SK-N-SH (cell line): ENCODE data around the gene ANKRD39. TPM values are rescaled to one million over a fixed set of nuclear protein-coding genes. Genes with fewer than 3 reads are reported as not detected.

Source experiments
- CTCF ChIA-PET: fragments of 300-600, 350-600 bp; formaldehyde crosslinking; extraction: SDS; loops from one replicate; lab custom pipeline; 2021; lab: Yijun Ruan, JAX
- POLR2A ChIA-PET: fragments of 350-600 bp; sonication (Branson Sonifier 250); formaldehyde crosslinking; extraction: SDS; loops from one replicate; lab custom pipeline; 2020; ENCODE audit warnings: antibody characterized with exemption, inconsistent platforms; lab: Yijun Ruan, JAX
- DNase-seq: peaks from one replicate; pipeline ENCODE4 v3.0.0; 2012
- H2AFZ ChIP-seq: fragments of 200-600 bp; sonication (generic); 2 replicates; pipeline ENCODE4 v1.8.1; 2016; ENCODE audit warnings: antibody characterized with exemption, mild to moderate bottlenecking, low read depth
- H3F3A ChIP-seq: fragments of 200-600 bp; sonication (generic); replicated peaks from 2 replicates; pipeline ENCODE3; 2016; ENCODE audit warnings: antibody characterized with exemption, mild to moderate bottlenecking; ENCODE audit not compliant: insufficient read depth
- H3K27ac ChIP-seq, 2 experiments: fragments of 200-500 bp in 1 of 2; fragments of 200-600 bp in 1 of 2; sonication (Bioruptor generic) in 1 of 2; sonication (generic), shearing (Covaris generic) in 1 of 2; 2 replicates each; pipeline versions ENCODE4 v1.5.1 to v1.6.1; 2014 to 2016; ENCODE audit warnings: low read depth in 2 of 2, inconsistent platforms in 1 of 2, low read length in 1 of 2, mild to moderate bottlenecking in 1 of 2, mixed read lengths in 1 of 2
- H3K27me3 ChIP-seq: fragments of 200-600 bp; sonication (generic), shearing (Covaris generic); 2 replicates; pipeline ENCODE4 v1.6.1; 2016; ENCODE audit warnings: mixed run types; ENCODE audit not compliant: insufficient read depth
- H3K36me3 ChIP-seq, 2 experiments: fragments of 200-500 bp in 1 of 2; fragments of 200-600 bp in 1 of 2; sonication (Bioruptor generic) in 1 of 2; sonication (generic) in 1 of 2; replicated peaks in 1 of 2; 2 replicates each; pipeline versions ENCODE3 to v1.5.1; 2014 to 2016; ENCODE audit warnings: low read length in 1 of 2, mild to moderate bottlenecking in 1 of 2; ENCODE audit not compliant: insufficient read depth in 2 of 2, control insufficient read depth in 1 of 2
- H3K4me1 ChIP-seq, 2 experiments: fragments of 200-500 bp in 1 of 2; fragments of 200-600 bp in 1 of 2; sonication (Bioruptor generic) in 1 of 2; sonication (generic), shearing (Covaris generic) in 1 of 2; 2 replicates each; pipeline versions ENCODE4 v1.5.1 to v1.6.1; 2014 to 2016; ENCODE audit warnings: low read depth in 1 of 2, low read length in 1 of 2, mixed run types in 1 of 2; ENCODE audit not compliant: insufficient read depth in 2 of 2, control insufficient read depth in 1 of 2
- H3K4me2 ChIP-seq: fragments of 200-600 bp; sonication (generic), shearing (Covaris generic); 2 replicates; pipeline ENCODE4 v1.6.1; 2017; ENCODE audit warnings: mixed run types
- H3K4me3 ChIP-seq, 2 experiments: fragments of 200-500 bp in 1 of 2; fragments of 200-600 bp in 1 of 2; sonication (Bioruptor generic) in 1 of 2; sonication (generic), shearing (Covaris generic) in 1 of 2; 2 replicates each; pipeline versions ENCODE4 v1.5.1 to v1.8.1; 2014 to 2016; ENCODE audit warnings: low read depth in 2 of 2, inconsistent platforms in 1 of 2, low read length in 1 of 2, mild to moderate bottlenecking in 1 of 2, mixed read lengths in 1 of 2, moderate library complexity in 1 of 2
- H3K79me2 ChIP-seq: fragments of 200-600 bp; sonication (generic); 2 replicates; pipeline ENCODE4 v1.8.1; 2017; ENCODE audit warnings: mild to moderate bottlenecking; ENCODE audit not compliant: insufficient read depth
- H3K9ac ChIP-seq: fragments of 200-600 bp; sonication (generic); 2 replicates; pipeline ENCODE4 v1.6.1; 2017; ENCODE audit warnings: mixed run types
- H3K9me2 ChIP-seq: fragments of 200-600 bp; sonication (generic); 2 replicates; pipeline ENCODE4 v1.6.1; 2017; ENCODE audit warnings: mixed run types
- H3K9me3 ChIP-seq: fragments of 200-600 bp; sonication (generic); 2 replicates; pipeline ENCODE4 v1.6.1; 2017; ENCODE audit warnings: mixed run types, mild to moderate bottlenecking, moderate library complexity
- H4K20me1 ChIP-seq: fragments of 200-600 bp; sonication (generic); 2 replicates; pipeline ENCODE4 v1.6.1; 2017; ENCODE audit warnings: mild to moderate bottlenecking, mixed run types; ENCODE audit not compliant: insufficient read depth
- FOXJ3 ChIP-seq: sonication (generic); formaldehyde crosslinking; IDR thresholded peaks from 2 replicates; pipeline ENCODE4 v1.5.1; 2020; ENCODE audit warnings: mild to moderate bottlenecking, missing genetic modification reagents
- GABPA ChIP-seq: IDR thresholded peaks from 2 replicates; pipeline ENCODE4 v1.4.0; 2012; ENCODE audit warnings: low read depth, mild to moderate bottlenecking
- JUND ChIP-seq: IDR thresholded peaks from 2 replicates; pipeline ENCODE4 v1.4.0; 2012
- NFIC ChIP-seq: IDR thresholded peaks from 2 replicates; pipeline ENCODE4 v1.4.0; 2012; ENCODE audit warnings: borderline replicate concordance
- POLR2AphosphoS5 ChIP-seq: IDR thresholded peaks from 2 replicates; pipeline ENCODE4 v1.6.1; 2012; ENCODE audit warnings: low read depth, low read length
- YY1 ChIP-seq: IDR thresholded peaks from 2 replicates; pipeline ENCODE4 v1.4.0; 2012; ENCODE audit warnings: low read depth, mild to moderate bottlenecking
- WGBS: methylation state at CpG from one replicate; pipeline ENCODE4 v1.1.6; 2017; ENCODE audit warnings: low lambda C conversion rate; 5-methylcytosine and 5-hydroxymethylcytosine counted together
- polyA plus RNA-seq, 3 experiments: library from polyadenylated mRNA; depleted of rRNA; stranded (reverse); fragments of >200 nt; gene quantifications; 2 replicates each; pipeline ENCODE4 v1.2.3, GENCODE V29; 2012
- TF ChIP-seq, protein P1 (sequence below): fragments of 150-350 bp; IDR thresholded peaks from 2 replicates; pipeline ENCODE4 v1.6.1; 2016; ENCODE audit warnings: mild to moderate bottlenecking, low read depth, low read length

The ANKRD39 gene
- polyA plus RNA-seq, 1 of the 3 experiments (the other 2 are of a cell fraction): 11.8 TPM

DNA sequence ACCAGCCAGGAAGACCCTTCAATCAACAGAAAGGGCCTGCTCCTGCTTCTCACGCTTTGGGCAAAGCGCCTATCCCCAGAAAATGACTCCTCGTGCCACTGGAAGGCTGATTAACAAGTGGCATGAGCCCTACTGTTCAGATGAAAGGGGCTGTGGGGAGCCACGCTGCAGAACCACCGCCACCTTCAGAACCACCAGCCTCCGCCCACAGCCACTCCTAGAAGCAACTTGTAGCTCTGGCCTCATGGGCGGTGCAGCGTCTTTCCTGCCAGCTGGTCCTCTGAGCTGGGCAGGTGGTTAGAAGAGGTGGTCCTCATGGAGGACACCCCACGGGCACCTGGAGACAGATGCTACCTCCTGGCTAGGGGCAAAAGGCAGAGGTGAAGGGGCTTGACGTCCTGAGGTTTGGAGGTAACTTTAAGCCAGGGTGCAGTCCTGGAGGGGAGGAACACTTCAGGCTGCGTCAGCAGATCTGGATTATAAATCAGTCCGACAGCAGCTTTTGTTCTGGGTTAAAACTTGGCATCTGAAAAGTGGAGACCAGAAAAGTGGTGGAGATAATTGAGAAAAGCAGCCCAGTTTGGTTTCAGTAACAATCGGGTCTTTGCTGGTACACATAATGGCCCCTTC is 12.9 kb upstream of the ANKRD39 start:
- Histone ChIP-seq H3K9ac (no peak overlapping the region), H3F3A (no peaks in the 10 kb centered on the region), H3K9me3 (no peaks in the 10 kb centered on the region), H3K79me2 (peaks cover 34% of the 10 kb centered on the region), H2AFZ (0 out of 2 replicates have a peak overlapping the region, but pooled peaks have one; percentile 16), H3K27me3 (no peaks in the 10 kb centered on the region), H3K4me2 (peak overlapping the region; percentile 96; the same call in 1 of the 2 replicates), H4K20me1 (peaks cover 16% of the 10 kb centered on the region; the same call in 1 of the 2 replicates), H3K36me3 (peaks cover 0 to 16% of the 10 kb centered on the region in 2 experiments), H3K27ac (no peak overlapping the region; a peak in 1 of 4 replicates), H3K4me1 (peaks cover 9 to 49% of the 10 kb centered on the region in 2 experiments; a peak in 2 of 4 replicates), H3K4me3 (peak overlapping the region; percentile 94 to 95), H3K9me2 (no peaks in the 10 kb centered on the region)
- ChIA-PET CTCF (interaction anchor here (1.0 to 5.7 kb wide), 4 partner anchors 9 to 242 kb away, joined by 4 to 34 read pairs (median 6); partner anchors contain the start of genes ANKRD36 and ANKRD39), POLR2A (no interaction called here)
- DNase-seq: no peak
- WGBS: 88% methylated on average over 11 of the region's 13 CpGs
- TF ChIP-seq YY1 (no peak), NFIC (no peak), JUND (no peak)
- TF ChIP-seq, protein P1, sequence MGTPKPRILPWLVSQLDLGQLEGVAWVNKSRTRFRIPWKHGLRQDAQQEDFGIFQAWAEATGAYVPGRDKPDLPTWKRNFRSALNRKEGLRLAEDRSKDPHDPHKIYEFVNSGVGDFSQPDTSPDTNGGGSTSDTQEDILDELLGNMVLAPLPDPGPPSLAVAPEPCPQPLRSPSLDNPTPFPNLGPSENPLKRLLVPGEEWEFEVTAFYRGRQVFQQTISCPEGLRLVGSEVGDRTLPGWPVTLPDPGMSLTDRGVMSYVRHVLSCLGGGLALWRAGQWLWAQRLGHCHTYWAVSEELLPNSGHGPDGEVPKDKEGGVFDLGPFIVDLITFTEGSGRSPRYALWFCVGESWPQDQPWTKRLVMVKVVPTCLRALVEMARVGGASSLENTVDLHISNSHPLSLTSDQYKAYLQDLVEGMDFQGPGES: no peak

DNA sequence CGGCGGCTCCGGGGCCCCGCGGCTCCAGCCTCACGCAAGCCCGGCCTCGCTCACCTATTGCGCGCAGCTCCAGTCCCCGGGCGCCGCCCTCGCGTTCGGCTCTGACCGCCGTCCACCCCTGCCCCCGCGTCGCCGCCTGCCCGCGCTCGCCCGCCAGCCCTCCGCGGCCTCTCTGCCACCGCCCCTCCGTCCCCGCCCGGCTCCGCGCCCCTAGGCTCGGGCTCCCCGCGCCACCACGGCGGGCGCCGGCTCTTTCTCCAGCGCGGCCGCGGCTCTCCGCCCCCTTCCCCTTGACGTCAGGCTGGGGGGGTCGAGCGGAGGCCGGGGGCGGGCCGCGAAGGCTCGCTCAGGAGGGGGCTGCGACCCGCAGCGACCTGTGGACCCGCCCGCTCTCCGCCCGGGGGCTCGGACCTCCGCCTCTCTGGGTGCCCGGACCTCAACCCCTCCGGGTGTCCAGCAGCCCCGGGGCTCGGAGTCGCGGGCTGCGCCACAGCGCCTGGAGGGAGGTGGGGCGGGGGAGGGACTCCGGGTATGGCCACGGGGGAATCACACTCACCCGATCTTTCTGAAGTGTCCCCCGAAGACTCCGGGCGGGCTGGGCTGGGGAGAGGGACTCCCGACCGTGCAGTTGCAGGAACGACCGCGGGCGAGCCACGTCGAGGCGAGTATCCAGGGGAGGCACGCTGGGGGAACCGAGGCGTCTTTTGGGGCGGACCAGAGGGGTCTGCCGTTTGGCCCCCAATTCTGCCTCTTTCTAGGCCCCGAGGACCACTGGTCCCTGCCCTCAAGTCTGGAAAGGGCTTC is 12.2 kb upstream of the ANKRD39 start, which contains the start of gene SEMA4C:
Gene SEMA4C, minus strand, starts transcription at position 259 of the 804 bp plus-strand sequence. CDS start 2,194 bp downstream, outside the sequence.
- no peaks in the 10 kb centered on the region for H3K9me3 ChIP-seq
- CTCF ChIA-PET: interaction anchor here (1.2 to 6.8 kb wide), 10 partner anchors 8 to 242 kb away, joined by 3 to 93 read pairs (median 9); partner anchors contain the start of genes ANKRD36 and ANKRD39
- no peaks in the 10 kb centered on the region for H3K9me2 ChIP-seq
- TF ChIP-seq FOXJ3 (CRISPR knock-in tag) (no peak), POLR2AphosphoS5 (no peak), GABPA (no peak)
- H3K4me1 ChIP-seq: peaks cover 9 to 42% of the 10 kb centered on the region in 2 experiments; a peak in 2 of 4 replicates
- H2AFZ ChIP-seq: 0 out of 2 replicates have a peak within 1 kb of the TSS, but pooled peaks have one; percentile 16
- H3K36me3 ChIP-seq: peaks cover 0 to 23% of the 10 kb centered on the region in 2 experiments
- POLR2A ChIA-PET: no interaction called here
- peaks cover 24% of the 10 kb centered on the region; the same call in 1 of the 2 replicates for H4K20me1 ChIP-seq
- peak within 1 kb of the TSS; percentile 96 for H3K4me2 ChIP-seq
- peak within 1 kb of the TSS; percentile 83 to 92 for H3K27ac ChIP-seq
- no peaks in the 10 kb centered on the region for H3K27me3 ChIP-seq
- H3K79me2 ChIP-seq: peaks cover 38% of the 10 kb centered on the region
- peak within 1 kb of the TSS; percentile 99 for H3K9ac ChIP-seq
- DNase-seq: peak; percentile 86
- H3K4me3 ChIP-seq: peak within 1 kb of the TSS; percentile 94 to 95
- no peaks in the 10 kb centered on the region for H3F3A ChIP-seq
- WGBS: 3% methylated on average over 19 of the region's 93 CpGs
